ENCODE results near the gene BOC.

BOC gene

GRCh38 chr3:113253702-113254101, 42.3 kb downstream of the BOC start:
- no peak for DNase-seq

- no peak for DNase-seq
Measured at GRCh38 chr3:113254171-113254947, 43.0 kb downstream of the BOC start.

- DNase-seq = no peak
Measured at GRCh38 chr3:113255100-113255853, 43.9 kb downstream of the BOC start.

GRCh38 chr3:113255854-113256615, 44.7 kb downstream of the BOC start:
- no peak for DNase-seq

- no peak for DNase-seq
Measured at GRCh38 chr3:113258361-113258760, 47.0 kb downstream of the BOC start.

- DNase-seq = no peak
Measured at GRCh38 chr3:113259196-113259595, 47.8 kb downstream of the BOC start.

- no peak for DNase-seq
Measured at GRCh38 chr3:113261063-113261625, 49.8 kb downstream of the BOC start.

GRCh38 chr3:113261626-113262303, 50.4 kb downstream of the BOC start:
- no peak for DNase-seq

GRCh38 chr3:113262304-113262665, 50.9 kb downstream of the BOC start:
- no peak for DNase-seq

- DNase-seq = no peak
Measured at GRCh38 chr3:113263020-113263419, 51.7 kb downstream of the BOC start.

- DNase-seq = no peak
Measured at GRCh38 chr3:113263778-113264177, 52.4 kb downstream of the BOC start.

GRCh38 chr3:113264283-113265131, 53.1 kb downstream of the BOC start:
- no peak for DNase-seq

GRCh38 chr3:113265231-113265630, 53.9 kb downstream of the BOC start:
- no peak for DNase-seq

- DNase-seq = no peak
Measured at GRCh38 chr3:113266738-113267137, 55.4 kb downstream of the BOC start.

- DNase-seq = no peak
Measured at GRCh38 chr3:113268311-113268710, 57.0 kb downstream of the BOC start.

GRCh38 chr3:113268942-113269341, 57.6 kb downstream of the BOC start:
- DNase-seq = no peak

GRCh38 chr3:113269661-113270060, 58.3 kb downstream of the BOC start:
- DNase-seq = no peak

- no peak for DNase-seq
Measured at GRCh38 chr3:113270068-113270467, 58.7 kb downstream of the BOC start.

- no peak for DNase-seq
Measured at GRCh38 chr3:113270786-113271185, 59.4 kb downstream of the BOC start.

- no peak for DNase-seq
Measured at GRCh38 chr3:113271189-113271588, 59.8 kb downstream of the BOC start.

GRCh38 chr3:113271594-113272384, 60.4 kb downstream of the BOC start:
- DNase-seq = no peak
